AG04449 (cell line): ENCODE results near the gene GINS2.

Source experiments
- CTCF ChIA-PET: fragments of 350-600 bp; formaldehyde crosslinking; extraction: SDS; loops from one replicate; lab custom pipeline; 2021; ENCODE audit warnings: antibody characterized with exemption; lab: Yijun Ruan, JAX
- POLR2A ChIA-PET: fragments of 400-600, 350-600 bp; formaldehyde crosslinking; extraction: SDS; loops from one replicate; lab custom pipeline; 2020; ENCODE audit warnings: antibody characterized with exemption, inconsistent platforms; lab: Yijun Ruan, JAX
- DNase-seq: peaks from one replicate; pipeline ENCODE4 v3.0.0-alpha.2; 2010; ENCODE audit warnings: low read depth, low spot score
- H3K4me3 ChIP-seq: 2 replicates; pipeline ENCODE4 v1.5.1; 2011; ENCODE audit warnings: low read depth, mild to moderate bottlenecking, control low read depth, low read length
- TF ChIP-seq, protein P1 (sequence below): IDR thresholded peaks from one replicate; pipeline ENCODE4 v1.5.1; 2011; ENCODE audit warnings: mild to moderate bottlenecking, moderate library complexity, low read length, control low read depth, inconsistent platforms; ENCODE audit not compliant: insufficient read depth; ENCODE audit errors: missing control alignments

The GINS2 gene

GRCh38 chr16:85717393-85718152 is 28.8 kb upstream of the GINS2 start:
- ChIA-PET POLR2A (no interaction called here), CTCF (interaction anchor here (0.5 to 10.3 kb wide), 42 partner anchors 8 to 603 kb away, joined by 3 to 220 read pairs (median 5); partner anchors contain the start of genes C16orf74 and GINS2)
- TF ChIP-seq, protein P1, sequence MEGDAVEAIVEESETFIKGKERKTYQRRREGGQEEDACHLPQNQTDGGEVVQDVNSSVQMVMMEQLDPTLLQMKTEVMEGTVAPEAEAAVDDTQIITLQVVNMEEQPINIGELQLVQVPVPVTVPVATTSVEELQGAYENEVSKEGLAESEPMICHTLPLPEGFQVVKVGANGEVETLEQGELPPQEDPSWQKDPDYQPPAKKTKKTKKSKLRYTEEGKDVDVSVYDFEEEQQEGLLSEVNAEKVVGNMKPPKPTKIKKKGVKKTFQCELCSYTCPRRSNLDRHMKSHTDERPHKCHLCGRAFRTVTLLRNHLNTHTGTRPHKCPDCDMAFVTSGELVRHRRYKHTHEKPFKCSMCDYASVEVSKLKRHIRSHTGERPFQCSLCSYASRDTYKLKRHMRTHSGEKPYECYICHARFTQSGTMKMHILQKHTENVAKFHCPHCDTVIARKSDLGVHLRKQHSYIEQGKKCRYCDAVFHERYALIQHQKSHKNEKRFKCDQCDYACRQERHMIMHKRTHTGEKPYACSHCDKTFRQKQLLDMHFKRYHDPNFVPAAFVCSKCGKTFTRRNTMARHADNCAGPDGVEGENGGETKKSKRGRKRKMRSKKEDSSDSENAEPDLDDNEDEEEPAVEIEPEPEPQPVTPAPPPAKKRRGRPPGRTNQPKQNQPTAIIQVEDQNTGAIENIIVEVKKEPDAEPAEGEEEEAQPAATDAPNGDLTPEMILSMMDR, result peak; percentile 48
- no peak for DNase-seq
- H3K4me3 ChIP-seq, result no peak overlapping the region

GRCh38 chr16:85716680-85717038 is 27.9 kb upstream of the GINS2 start:
- CTCF ChIA-PET, result interaction anchor here (1.0 to 10.3 kb wide), 31 partner anchors 8 to 602 kb away, joined by 3 to 220 read pairs (median 6); partner anchors contain the start of genes C16orf74 and GINS2
- TF ChIP-seq, protein P1, result no peak
- H3K4me3 ChIP-seq, result no peak overlapping the region
- POLR2A ChIA-PET, result no interaction called here
- DNase-seq, result no peak

GRCh38 chr16:85716022-85716679 is 27.4 kb upstream of the GINS2 start:
- TF ChIP-seq, protein P1, result no peak
- no peak for DNase-seq
- no peak overlapping the region for H3K4me3 ChIP-seq
- ChIA-PET POLR2A (no interaction called here), CTCF (interaction anchor here (0.8 to 10.3 kb wide), 36 partner anchors 7 to 601 kb away, joined by 3 to 220 read pairs (median 5); partner anchors contain the start of genes C16orf74 and GINS2)

DNA sequence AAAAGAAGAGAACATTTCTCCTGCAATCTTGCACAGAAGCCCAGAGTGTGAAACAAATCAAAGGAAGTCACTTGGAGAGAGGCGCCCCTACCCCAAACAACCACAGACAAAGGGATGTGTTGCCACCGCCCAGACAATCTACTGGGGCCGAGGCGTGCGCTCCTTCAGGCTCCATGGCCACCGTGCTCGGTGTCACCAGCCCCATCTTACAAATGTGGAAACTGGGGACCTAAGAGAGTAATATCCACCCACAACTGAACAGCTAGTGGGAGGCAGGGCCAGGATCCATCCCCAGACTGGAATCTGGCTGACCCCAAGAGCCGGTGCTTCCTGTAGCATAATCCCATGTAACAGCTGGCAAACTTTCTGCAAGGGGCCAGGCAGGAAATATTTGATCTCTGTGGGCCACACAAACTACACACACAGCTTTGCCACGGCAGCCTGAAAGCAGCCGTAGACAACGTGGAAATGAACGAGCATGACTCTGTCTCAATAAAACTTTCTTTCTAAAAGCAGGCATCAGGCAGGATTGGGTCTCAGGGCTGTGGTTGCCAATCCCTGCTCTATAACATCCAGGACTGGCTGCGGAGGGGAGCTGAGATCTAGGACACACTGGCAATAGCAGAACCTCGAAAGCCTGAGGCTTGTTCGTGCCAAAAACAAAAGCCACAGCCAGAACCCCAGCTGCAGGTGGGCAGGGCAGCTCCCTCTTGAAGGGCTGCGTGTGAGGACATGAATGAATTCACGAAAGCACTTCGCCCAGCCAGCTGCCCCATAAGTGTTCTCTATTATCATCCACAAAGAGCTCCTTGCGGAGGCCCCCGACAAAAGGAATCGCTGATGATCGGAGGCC is 26.6 kb upstream of the GINS2 start:
- POLR2A ChIA-PET, result no interaction called here
- DNase-seq, result no peak
- CTCF ChIA-PET, result interaction anchor here (0.8 to 10.3 kb wide), 22 partner anchors 8 to 601 kb away, joined by 3 to 220 read pairs (median 5); no protein-coding TSS in a partner anchor
- H3K4me3 ChIP-seq, result no peak overlapping the region
- TF ChIP-seq, protein P1, result no peak

GRCh38 chr16:85712801-85713200 is 24.0 kb upstream of the GINS2 start:
- TF ChIP-seq, protein P1, result no peak
- no peak for DNase-seq
- ChIA-PET POLR2A (no interaction called here), CTCF (interaction anchor here (1.0 to 10.3 kb wide), 3 partner anchors 9 to 34 kb away, joined by 3 to 220 read pairs (median 4); no protein-coding TSS in a partner anchor)
- H3K4me3 ChIP-seq, result no peak overlapping the region
